T-helper 2 cell treated with Interferon-gamma antibody and Interleukin-4, amounts not matched to agents 5 μg/mL and 100 μg/mL, for 36 hours (primary cell): ENCODE measurements around the gene FKBP1C.
"Not testable (repeated sequence)": the region's sequence is repeated elsewhere in the genome, so short reads cannot be mapped to it uniquely, and the experiment has no call there.

Experiments used
- DNase-seq: peaks from one replicate; pipeline ENCODE4 v3.0.0; 2021; ENCODE audit warnings: low spot score
- H3K27ac Mint-ChIP-seq: one replicate; pipeline ENCODE4 v1.8.0; 2021; ENCODE audit warnings: mild to moderate bottlenecking, mixed read lengths
- H3K27me3 Mint-ChIP-seq: one replicate; pipeline ENCODE4 v1.8.0; 2021; ENCODE audit warnings: low read depth, mixed read lengths
- H3K36me3 Mint-ChIP-seq: one replicate; pipeline ENCODE4 v1.8.0; 2021; ENCODE audit warnings: low read depth, mixed read lengths
- H3K4me1 Mint-ChIP-seq: one replicate; pipeline ENCODE4 v1.8.0; 2021; ENCODE audit warnings: low read depth, mixed read lengths
- H3K4me3 Mint-ChIP-seq: one replicate; pipeline ENCODE4 v1.8.0; 2022; ENCODE audit warnings: mild to moderate bottlenecking, moderate library complexity, mixed read lengths
- H3K9me3 Mint-ChIP-seq: one replicate; pipeline ENCODE4 v1.8.0; 2021; ENCODE audit warnings: mixed read lengths

FKBP1C gene

GRCh38 chr6:63211343-63211742 lies at the start of gene FKBP1C:
Gene FKBP1C (plus strand): TSS chr6:63211469.
- not testable (repeated sequence) for H3K27me3 Mint-ChIP-seq, H3K4me3 Mint-ChIP-seq, H3K27ac Mint-ChIP-seq, H3K4me1 Mint-ChIP-seq, H3K36me3 Mint-ChIP-seq, DNase-seq
- H3K9me3 Mint-ChIP-seq: peaks cover 30% of the 10 kb centered on the region

DNA sequence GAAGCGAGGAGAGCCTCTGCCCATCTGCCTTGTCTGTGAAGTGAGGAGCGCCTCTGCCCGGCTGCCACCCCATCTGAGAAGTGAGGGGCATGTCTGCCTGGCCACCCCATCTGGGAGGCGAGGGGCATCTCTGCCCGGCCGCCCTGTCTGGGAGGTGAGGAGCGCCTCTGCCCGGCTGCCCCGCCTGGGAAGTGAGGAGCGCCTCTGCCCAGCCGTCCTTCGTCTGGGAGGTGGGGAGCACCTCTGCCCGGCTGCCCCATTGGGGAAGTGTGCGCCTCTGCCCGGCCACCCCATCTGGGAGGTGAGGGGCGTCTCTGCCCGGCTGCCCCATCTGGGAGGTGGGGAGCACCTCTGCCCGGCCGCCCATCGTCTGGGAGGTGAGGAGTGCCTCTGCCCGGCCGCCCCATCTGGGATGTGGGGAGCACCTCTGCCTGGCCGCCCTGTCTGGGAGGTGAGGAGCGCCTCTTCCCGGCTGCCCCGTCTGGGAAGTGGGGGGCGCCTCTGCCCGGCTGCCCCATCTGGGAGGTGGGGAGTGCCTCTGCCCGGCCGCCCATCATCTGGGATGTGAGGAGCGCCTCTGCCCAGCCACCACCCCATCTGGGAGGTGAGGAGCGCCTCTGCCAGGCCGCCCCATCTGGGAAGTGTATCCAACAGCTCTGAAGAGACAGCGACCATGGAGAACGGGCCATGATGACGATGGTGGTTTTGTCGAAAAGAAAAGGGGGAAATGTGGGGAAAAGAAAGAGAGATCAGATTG lies 47.0 kb upstream of the FKBP1C start:
- H3K27ac Mint-ChIP-seq, H3K4me3 Mint-ChIP-seq, H3K27me3 Mint-ChIP-seq, DNase-seq, H3K4me1 Mint-ChIP-seq, H3K36me3 Mint-ChIP-seq: not testable (repeated sequence)
- peaks cover 19% of the 10 kb centered on the region for H3K9me3 Mint-ChIP-seq

DNA sequence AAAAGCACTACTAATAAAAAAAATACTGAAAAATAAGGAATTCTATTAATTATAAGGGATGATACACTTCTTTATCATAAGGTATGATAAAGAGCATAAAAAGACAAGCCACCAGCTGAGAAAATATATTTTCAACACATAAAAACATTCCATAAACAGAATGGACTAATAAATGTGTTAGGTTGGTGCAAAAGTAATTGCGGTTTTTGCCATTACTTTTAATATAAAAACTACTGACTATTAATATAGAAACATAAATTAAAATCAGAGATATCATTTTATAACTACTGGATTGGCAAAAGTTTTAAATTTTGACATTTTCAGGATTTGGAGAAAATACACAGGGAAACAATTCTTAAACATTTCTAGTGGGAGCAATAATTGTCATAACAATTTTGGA lies 37.1 kb upstream of the FKBP1C start:
- Mint-ChIP-seq H3K4me3 (no peak overlapping the region), H3K4me1 (no peaks in the 10 kb centered on the region), H3K27me3 (no peaks in the 10 kb centered on the region), H3K27ac (no peak overlapping the region), H3K36me3 (no peaks in the 10 kb centered on the region), H3K9me3 (peaks cover 3% of the 10 kb centered on the region)
- no peak for DNase-seq

- H3K27me3 Mint-ChIP-seq: no peaks in the 10 kb centered on the region
- no peak overlapping the region for H3K4me3 Mint-ChIP-seq
- no peaks in the 10 kb centered on the region for H3K4me1 Mint-ChIP-seq
- no peaks in the 10 kb centered on the region for H3K36me3 Mint-ChIP-seq
- peaks cover 3% of the 10 kb centered on the region for H3K9me3 Mint-ChIP-seq
- no peak overlapping the region for H3K27ac Mint-ChIP-seq
- no peak for DNase-seq
These were observed 35.1 kb upstream of the FKBP1C start for GRCh38 chr6:63176181-63176580.

- peaks cover 3% of the 10 kb centered on the region for H3K9me3 Mint-ChIP-seq
- H3K27me3 Mint-ChIP-seq: no peaks in the 10 kb centered on the region
- no peaks in the 10 kb centered on the region for H3K36me3 Mint-ChIP-seq
- no peak overlapping the region for H3K4me3 Mint-ChIP-seq
- no peak overlapping the region for H3K27ac Mint-ChIP-seq
- DNase-seq: no peak
- no peaks in the 10 kb centered on the region for H3K4me1 Mint-ChIP-seq
These were observed 30.9 kb upstream of the FKBP1C start for GRCh38 chr6:63180367-63180766.

- Mint-ChIP-seq H3K36me3 (no peaks in the 10 kb centered on the region), H3K4me3 (no peak overlapping the region), H3K4me1 (no peaks in the 10 kb centered on the region), H3K9me3 (peaks cover 13% of the 10 kb centered on the region), H3K27me3 (no peaks in the 10 kb centered on the region), H3K27ac (no peak overlapping the region)
- DNase-seq: no peak
These were observed 24.3 kb upstream of the FKBP1C start for GRCh38 chr6:63186970-63187369.

GRCh38 chr6:63188828-63189227 lies 22.4 kb upstream of the FKBP1C start:
- no peak overlapping the region for H3K4me3 Mint-ChIP-seq
- DNase-seq: no peak
- H3K27me3 Mint-ChIP-seq: no peaks in the 10 kb centered on the region
- H3K36me3 Mint-ChIP-seq: no peaks in the 10 kb centered on the region
- H3K27ac Mint-ChIP-seq: no peak overlapping the region
- no peaks in the 10 kb centered on the region for H3K4me1 Mint-ChIP-seq
- peaks cover 13% of the 10 kb centered on the region for H3K9me3 Mint-ChIP-seq

DNA sequence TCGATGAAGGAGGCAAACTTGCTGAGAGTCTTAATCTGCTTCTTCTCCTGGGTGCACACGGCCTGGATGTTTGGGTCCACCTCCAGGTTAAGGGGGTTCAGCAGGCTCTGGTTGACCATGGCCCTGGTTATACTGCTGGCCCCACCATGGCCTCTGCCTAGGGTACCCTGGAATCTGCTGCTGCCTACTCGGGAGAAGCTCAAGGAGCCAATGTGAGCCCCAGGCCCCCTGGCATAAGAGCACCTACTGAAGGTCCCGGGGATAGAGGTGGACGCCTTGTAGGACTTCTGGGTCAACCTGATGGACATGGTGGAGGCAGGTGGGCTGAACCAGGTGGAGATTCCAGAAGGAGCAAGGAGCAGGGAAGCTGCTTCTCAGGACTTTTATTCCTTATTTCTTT lies 17.9 kb upstream of the FKBP1C start:
- H3K27me3 Mint-ChIP-seq: no peaks in the 10 kb centered on the region

DNA sequence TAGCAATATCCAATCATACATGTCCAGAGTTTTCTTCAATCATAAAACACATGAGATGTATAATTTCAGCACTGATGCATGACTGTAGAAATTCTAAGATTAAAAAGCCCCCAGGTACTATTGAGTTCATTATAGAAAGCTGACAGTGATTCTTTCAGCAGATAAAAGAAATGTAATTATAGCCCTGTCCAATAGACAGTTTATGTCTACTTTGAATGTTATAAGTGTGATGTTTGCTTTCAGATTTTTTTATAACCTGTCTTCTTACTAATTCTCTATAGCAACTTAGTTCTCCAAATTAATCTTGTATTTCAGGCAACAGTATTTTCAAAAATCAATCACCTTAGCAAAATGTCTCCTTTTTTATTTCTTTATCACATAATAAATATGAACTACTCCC lies 13.5 kb upstream of the FKBP1C start:
- no peaks in the 10 kb centered on the region for H3K4me1 Mint-ChIP-seq
- no peak overlapping the region for H3K4me3 Mint-ChIP-seq
- no peaks in the 10 kb centered on the region for H3K36me3 Mint-ChIP-seq
- no peak for DNase-seq
- H3K27me3 Mint-ChIP-seq: no peaks in the 10 kb centered on the region
- H3K27ac Mint-ChIP-seq: no peak overlapping the region
- H3K9me3 Mint-ChIP-seq: peaks cover 9% of the 10 kb centered on the region

More for the DNA sequence above, 17.9 kb upstream of the FKBP1C start:
- Mint-ChIP-seq H3K4me3 (no peak overlapping the region), H3K9me3 (peaks cover 5% of the 10 kb centered on the region), H3K36me3 (no peaks in the 10 kb centered on the region), H3K27ac (no peak overlapping the region), H3K4me1 (no peaks in the 10 kb centered on the region)
- no peak for DNase-seq

DNA sequence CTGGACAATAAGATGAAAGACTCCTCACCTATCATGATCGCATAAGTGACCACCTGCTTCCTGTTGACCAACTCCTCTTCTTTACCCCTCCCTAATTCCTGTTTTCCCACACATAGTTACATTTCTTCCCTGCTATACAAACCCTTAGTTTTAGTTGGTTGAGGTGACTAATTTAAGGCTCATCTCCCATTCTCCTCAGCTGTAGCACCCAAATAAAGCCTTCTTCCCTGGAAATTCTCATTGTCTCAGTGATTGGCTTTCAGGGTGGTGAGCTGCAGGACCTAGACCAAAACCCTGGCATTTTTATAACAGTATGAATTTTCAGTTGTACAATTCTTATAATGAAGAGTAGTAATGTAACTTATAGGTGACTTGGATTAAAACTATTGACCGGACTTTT lies 2.1 kb downstream of the FKBP1C start:
- Mint-ChIP-seq H3K27ac (no peak overlapping the region), H3K27me3 (no peaks in the 10 kb centered on the region), H3K4me3 (no peak overlapping the region)

DNA sequence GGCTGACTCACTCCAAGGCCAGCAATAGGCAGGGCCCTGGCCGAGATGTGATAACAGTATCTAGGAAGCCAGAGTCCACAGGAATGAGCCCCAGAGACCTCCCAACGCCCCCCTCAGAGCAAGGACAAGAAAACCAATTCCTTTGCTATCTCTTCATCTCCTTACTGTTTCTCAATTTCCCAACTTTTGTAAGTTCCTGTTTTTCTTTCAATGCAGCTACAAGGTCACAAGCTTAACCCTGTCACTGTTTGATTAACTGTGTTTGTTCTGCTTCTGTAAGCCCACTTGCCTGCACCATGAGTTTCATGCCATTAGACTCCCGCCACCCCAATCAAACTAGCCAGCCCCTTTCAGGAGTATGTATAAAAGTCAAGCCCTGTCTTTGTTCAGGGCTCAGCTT lies 3.5 kb downstream of the FKBP1C start:
- no peaks in the 10 kb centered on the region for H3K4me1 Mint-ChIP-seq
- no peak overlapping the region for H3K27ac Mint-ChIP-seq
- peaks cover 26% of the 10 kb centered on the region for H3K9me3 Mint-ChIP-seq
- no peak for DNase-seq
- H3K27me3 Mint-ChIP-seq: no peaks in the 10 kb centered on the region
- H3K4me3 Mint-ChIP-seq: no peak overlapping the region
- no peaks in the 10 kb centered on the region for H3K36me3 Mint-ChIP-seq

More for the DNA sequence above, 2.1 kb downstream of the FKBP1C start:
- Mint-ChIP-seq H3K36me3 (no peaks in the 10 kb centered on the region), H3K9me3 (peaks cover 26% of the 10 kb centered on the region), H3K4me1 (no peaks in the 10 kb centered on the region)
- no peak for DNase-seq

DNA sequence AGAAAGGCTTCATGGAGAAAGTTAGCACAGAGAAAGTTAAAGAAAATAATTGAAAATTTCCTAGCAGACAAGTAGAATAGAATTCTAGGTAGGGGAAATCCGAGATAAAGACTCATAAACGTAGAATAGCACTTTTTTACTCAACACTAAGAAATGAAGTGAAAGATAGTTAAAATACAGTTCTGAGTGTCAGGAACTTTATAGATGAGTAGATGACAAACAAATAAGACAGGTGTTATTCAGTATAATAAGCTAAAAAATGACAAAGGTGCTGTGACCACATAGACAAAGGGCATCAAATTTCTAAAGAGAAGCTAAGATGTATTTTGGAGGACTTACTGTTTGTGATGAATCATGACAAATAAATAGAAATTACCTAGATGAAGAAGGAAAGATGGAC lies 12.9 kb downstream of the FKBP1C start:
- H3K27me3 Mint-ChIP-seq: no peaks in the 10 kb centered on the region
- no peaks in the 10 kb centered on the region for H3K4me1 Mint-ChIP-seq
- peaks cover 6% of the 10 kb centered on the region for H3K9me3 Mint-ChIP-seq
- no peak overlapping the region for H3K27ac Mint-ChIP-seq
- no peaks in the 10 kb centered on the region for H3K36me3 Mint-ChIP-seq
- H3K4me3 Mint-ChIP-seq: no peak overlapping the region
- no peak for DNase-seq

DNA sequence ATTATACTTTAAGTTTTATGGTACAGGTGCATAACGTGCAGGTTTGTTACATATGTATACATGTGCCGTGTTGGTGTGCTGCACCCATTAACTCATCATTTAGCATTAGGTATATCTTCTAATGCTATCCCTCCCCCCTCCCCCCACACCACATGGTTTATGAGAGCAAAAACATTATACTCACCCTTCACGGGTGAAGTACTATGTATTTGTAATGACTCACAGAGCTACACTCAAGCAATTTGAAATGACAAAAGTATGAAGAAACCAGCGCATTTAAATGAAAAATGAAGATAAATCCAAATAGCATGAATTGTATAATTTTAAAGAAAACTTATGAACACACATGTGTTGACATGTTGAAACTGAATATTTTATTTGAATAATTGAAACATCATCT lies 14.7 kb downstream of the FKBP1C start:
- not testable (repeated sequence) for H3K4me3 Mint-ChIP-seq, H3K9me3 Mint-ChIP-seq, H3K36me3 Mint-ChIP-seq, H3K27ac Mint-ChIP-seq, DNase-seq, H3K4me1 Mint-ChIP-seq, H3K27me3 Mint-ChIP-seq

DNA sequence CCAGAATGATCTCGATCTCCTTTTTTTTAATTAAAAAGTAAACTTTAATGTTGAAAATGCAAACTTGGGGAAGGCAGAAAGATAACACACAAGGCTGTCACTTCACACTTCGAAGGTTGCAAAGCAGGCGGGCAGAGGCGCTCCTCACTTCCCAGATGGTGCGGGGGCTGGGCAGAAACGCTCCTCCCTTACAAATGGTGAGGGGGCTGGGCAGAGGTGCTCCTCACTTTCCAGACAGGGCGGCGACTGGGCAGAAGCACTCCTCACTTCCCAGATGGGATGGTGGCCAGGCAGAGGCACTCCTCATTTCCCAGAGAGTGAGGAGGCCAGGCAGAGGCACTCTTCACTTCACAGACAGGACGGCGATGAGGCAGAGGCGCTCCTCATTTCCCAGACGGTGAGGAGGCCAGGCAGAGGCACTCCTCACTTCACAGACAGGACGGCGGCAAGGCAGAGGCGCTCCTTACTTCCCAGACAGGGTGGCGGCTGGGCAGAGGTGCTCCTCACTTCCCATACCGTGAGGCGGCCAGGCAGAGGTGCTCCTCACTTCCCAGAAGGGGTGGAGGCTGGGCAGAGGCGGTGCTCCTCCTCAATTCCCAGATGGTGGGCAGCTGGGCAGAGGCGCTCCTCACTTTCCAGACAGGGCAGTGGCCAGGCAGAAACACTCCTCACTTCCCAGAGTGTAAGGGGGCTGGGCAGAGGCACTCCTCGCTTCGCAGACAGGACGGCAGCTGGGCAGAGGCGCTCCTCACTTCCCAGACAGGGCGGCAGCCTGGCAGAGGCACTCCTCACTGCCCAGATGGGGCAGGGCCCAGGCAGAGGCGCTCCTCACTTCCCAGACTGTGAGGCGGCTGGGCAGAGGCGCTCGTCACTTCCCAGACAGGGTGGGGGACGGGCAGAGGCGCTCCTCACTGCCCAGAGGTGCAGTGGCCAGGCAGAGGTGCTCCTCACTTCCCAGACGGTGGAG lies 16.9 kb downstream of the FKBP1C start:
- H3K4me3 Mint-ChIP-seq, H3K27me3 Mint-ChIP-seq, H3K4me1 Mint-ChIP-seq, DNase-seq, H3K27ac Mint-ChIP-seq, H3K36me3 Mint-ChIP-seq, H3K9me3 Mint-ChIP-seq: not testable (repeated sequence)
